Measurements from ENCODE around the gene MAPK8IP3. TPM values are rescaled to one million over a fixed set of nuclear protein-coding genes. Genes with fewer than 3 reads are reported as not detected.

MAPK8IP3 gene
- total RNA-seq, 1 experiment from 2014 or later, result 6.7 TPM

GRCh38 chr16:1774448-1774780 lies 68.4 kb downstream of the MAPK8IP3 start:
- DNase-seq (ENCODE audit: low read depth), result no peak

- DNase-seq (ENCODE audit: low read depth), result no peak
Measured at GRCh38 chr16:1775006-1775845, 69.2 kb downstream of the MAPK8IP3 start.

- DNase-seq (ENCODE audit: low read depth), result no peak
Measured at GRCh38 chr16:1775846-1776671, 70.1 kb downstream of the MAPK8IP3 start.

GRCh38 chr16:1776672-1776955 lies 70.6 kb downstream of the MAPK8IP3 start:
- no peak for DNase-seq (ENCODE audit: low read depth)

GRCh38 chr16:1776991-1777374 lies 71.0 kb downstream of the MAPK8IP3 start:
- no peak for DNase-seq (ENCODE audit: low read depth)

GRCh38 chr16:1777375-1778199 lies 71.6 kb downstream of the MAPK8IP3 start:
- DNase-seq (ENCODE audit: low read depth), result no peak

GRCh38 chr16:1778200-1779179 lies 72.5 kb downstream of the MAPK8IP3 start:
- DNase-seq (ENCODE audit: low read depth), result no peak

- no peak for DNase-seq (ENCODE audit: low read depth)
Measured at GRCh38 chr16:1779234-1779701, 73.3 kb downstream of the MAPK8IP3 start.

GRCh38 chr16:1779741-1780676 lies 74.0 kb downstream of the MAPK8IP3 start:
- no peak for DNase-seq (ENCODE audit: low read depth)

GRCh38 chr16:1780677-1781072 lies 74.7 kb downstream of the MAPK8IP3 start:
- no peak for DNase-seq (ENCODE audit: low read depth)

GRCh38 chr16:1781254-1781653 lies 75.3 kb downstream of the MAPK8IP3 start:
- no peak for DNase-seq (ENCODE audit: low read depth)

GRCh38 chr16:1781758-1782407 lies 75.9 kb downstream of the MAPK8IP3 start:
- peak; percentile 19 for DNase-seq (ENCODE audit: low read depth)

- peak; percentile 99 for DNase-seq (ENCODE audit: low read depth)
Measured at GRCh38 chr16:1782408-1783264, 76.6 kb downstream of the MAPK8IP3 start, which contains the start of the genes NUBP2 and SPSB3. Gene NUBP2, plus strand, starts transcription at chr16:1782960. Its CDS starts 61 bp downstream, at chr16:1783021. Gene SPSB3, minus strand, starts transcription at chr16:1782571. Its CDS starts 1,088 bp downstream, at chr16:1781483.

- DNase-seq (ENCODE audit: low read depth), result no peak
Measured at GRCh38 chr16:1784977-1785845, 79.2 kb downstream of the MAPK8IP3 start.

- no peak for DNase-seq (ENCODE audit: low read depth)
Measured at GRCh38 chr16:1785846-1786170, 79.8 kb downstream of the MAPK8IP3 start.

GRCh38 chr16:1786242-1787055 lies 80.5 kb downstream of the MAPK8IP3 start:
- DNase-seq (ENCODE audit: low read depth), result no peak

GRCh38 chr16:1787056-1787321 lies 81.0 kb downstream of the MAPK8IP3 start:
- DNase-seq (ENCODE audit: low read depth), result no peak

All from RPMI7951 (cell line).